HCT116 (cell line): ENCODE results near the gene SCAF8. TPM values are rescaled to one million over a fixed set of nuclear protein-coding genes. Genes with fewer than 3 reads are reported as not detected.

Experiments
- ATAC-seq: fragments of 200-7000 bp; cut with Tn5 transposase; 2 replicates; pipeline ENCODE4 v1.9.1; 2020; ENCODE audit warnings: mild to moderate bottlenecking, moderate library complexity
- BruUV-seq: library from RNA; stranded (reverse); fragments of 400-500 nt; replicated peaks from 2 replicates; lab custom pipeline; 2021; lab: Mats Ljungman, UMichigan
- CTCF ChIA-PET: fragments of 300-600 bp; sonication (Branson Sonifier 250); formaldehyde crosslinking; loops from one replicate; lab custom pipeline; 2021; ENCODE audit warnings: antibody characterized with exemption; lab: Charles Lee
- POLR2A ChIA-PET: fragments of 300-600, 350-600 bp; sonication (Branson Sonifier 250); formaldehyde crosslinking; loops from one replicate; lab custom pipeline; 2021; ENCODE audit warnings: antibody characterized with exemption; lab: Charles Lee
- RAD21 ChIA-PET, 2 experiments: fragments of 300-600 bp; sonication (Branson Sonifier 250); formaldehyde crosslinking; loops; one replicate each; lab custom pipeline; 2023; ENCODE audit warnings: low total read pairs in 2 of 2; ENCODE audit not compliant: uncharacterized antibody in 2 of 2, unreplicated experiment in 2 of 2, low non-redundant PET in 1 of 2; lab: Charles Lee
- DNase-seq: peaks from one replicate; pipeline ENCODE4 v3.0.0-alpha.2; 2010; ENCODE audit warnings: low read depth, low spot score
- H2AFZ ChIP-seq: fragments of 200-600 bp; shearing (Covaris generic), sonication (generic); 2 replicates; pipeline ENCODE4 v1.6.1; 2017; ENCODE audit warnings: low read depth, mixed run types, mixed read lengths, antibody characterized with exemption, low read length; ENCODE audit not compliant: poor library complexity, severe bottlenecking
- H3K27ac ChIP-seq: 2 replicates; pipeline ENCODE4 v1.5.1; 2012; ENCODE audit warnings: low read depth, low read length
- H3K27me3 ChIP-seq: fragments of 200-600 bp; sonication (generic); 2 replicates; pipeline ENCODE4 v1.6.1; 2016; ENCODE audit warnings: mixed run types, low read length, mixed read lengths; ENCODE audit not compliant: insufficient read depth
- H3K36me3 ChIP-seq, 2 experiments: fragments of 200-500 bp in 1 of 2; fragments of 200-600 bp in 1 of 2; sonication (Bioruptor generic) in 1 of 2; sonication (generic) in 1 of 2; 2 replicates each; pipeline versions ENCODE4 v1.5.1 to v1.6.1; 2014 to 2016; ENCODE audit warnings: low read length in 2 of 2, inconsistent platforms in 1 of 2, mixed read lengths in 1 of 2, mixed run types in 1 of 2; ENCODE audit not compliant: insufficient read depth in 2 of 2, control insufficient read depth in 1 of 2
- H3K4me1 ChIP-seq, 2 experiments: fragments of 200-600 bp in 1 of 2; sonication (generic) in 1 of 2; 2 replicates each; pipeline versions ENCODE4 v1.5.1 to v1.6.1; 2012 to 2017; ENCODE audit warnings: low read length in 2 of 2, inconsistent platforms in 1 of 2, mild to moderate bottlenecking in 1 of 2, mixed read lengths in 1 of 2, mixed run types in 1 of 2, moderate library complexity in 1 of 2; ENCODE audit not compliant: insufficient read depth in 2 of 2, control insufficient read depth in 1 of 2
- H3K4me2 ChIP-seq: fragments of 200-600 bp; sonication (generic); 2 replicates; pipeline ENCODE4 v1.6.1; 2017; ENCODE audit warnings: mixed run types, low read length, mixed read lengths
- H3K4me3 ChIP-seq, 2 experiments: fragments of 200-600 bp in 1 of 2; sonication (generic) in 1 of 2; replicated peaks in 1 of 2; 2 replicates each; pipeline ENCODE4 v1.5.1; 2011 to 2016; ENCODE audit warnings: low read length in 2 of 2, control low read depth in 1 of 2, low read depth in 1 of 2, mild to moderate bottlenecking in 1 of 2, mixed read lengths in 1 of 2, mixed run types in 1 of 2
- H3K79me2 ChIP-seq: fragments of 200-600 bp; sonication (generic); 2 replicates; pipeline ENCODE4 v1.6.1; 2017; ENCODE audit warnings: mild to moderate bottlenecking, mixed run types, low read length, moderate library complexity, mixed read lengths; ENCODE audit not compliant: insufficient read depth
- H3K9ac ChIP-seq: fragments of 200-600 bp; sonication (generic); 2 replicates; pipeline ENCODE4 v1.6.1; 2016; ENCODE audit warnings: low read length, mixed read lengths
- H3K9me2 ChIP-seq: fragments of 200-600 bp; sonication (generic), shearing (Covaris generic); 2 replicates; pipeline ENCODE4 v1.6.1; 2017; ENCODE audit warnings: mixed run types, mild to moderate bottlenecking, moderate library complexity; ENCODE audit not compliant: insufficient read depth
- H3K9me3 ChIP-seq, 2 experiments: fragments of 200-500 bp in 1 of 2; fragments of 200-600 bp in 1 of 2; sonication (Bioruptor generic) in 1 of 2; sonication (generic) in 1 of 2; 2 replicates each; pipeline ENCODE4 v1.6.1; 2014 to 2017; ENCODE audit warnings: low read length in 2 of 2, mixed read lengths in 2 of 2, inconsistent platforms in 1 of 2, low read depth in 1 of 2, mild to moderate bottlenecking in 1 of 2, mixed run types in 1 of 2, moderate library complexity in 1 of 2; ENCODE audit not compliant: control insufficient read depth in 1 of 2, insufficient read depth in 1 of 2
- H4K20me1 ChIP-seq: fragments of 200-600 bp; sonication (generic), shearing (Covaris generic); 2 replicates; pipeline ENCODE4 v1.6.1; 2017; ENCODE audit warnings: mixed run types, mild to moderate bottlenecking, moderate library complexity; ENCODE audit not compliant: insufficient read depth
- CBX3 ChIP-seq: IDR thresholded peaks from 2 replicates; pipeline ENCODE4 v1.6.1; 2012; ENCODE audit warnings: low read depth
- CEBPB ChIP-seq: IDR thresholded peaks from 2 replicates; pipeline ENCODE4 v1.6.1; 2012; ENCODE audit warnings: low read depth
- EGR1 ChIP-seq: IDR thresholded peaks from 2 replicates; pipeline ENCODE4 v1.6.1; 2012; ENCODE audit warnings: low read depth
- MAX ChIP-seq: IDR thresholded peaks from 2 replicates; pipeline ENCODE4 v1.6.1; 2012
- POLR2A ChIP-seq: IDR thresholded peaks from 2 replicates; pipeline ENCODE4 v1.7.0; 2011; ENCODE audit warnings: borderline replicate concordance; ENCODE audit not compliant: insufficient read depth, insufficient read length; ENCODE audit errors: extremely low read depth
- POLR2AphosphoS5 ChIP-seq: IDR thresholded peaks from 2 replicates; pipeline ENCODE4 v1.6.1; 2011; ENCODE audit warnings: mild to moderate bottlenecking, low read depth, low read length, moderate library complexity
- SIN3A ChIP-seq: IDR thresholded peaks from 2 replicates; pipeline ENCODE4 v1.6.1; 2012; ENCODE audit warnings: low read depth
- SP1 ChIP-seq: IDR thresholded peaks from 2 replicates; pipeline ENCODE4 v1.6.1; 2012; ENCODE audit warnings: low read depth
- SRF ChIP-seq: IDR thresholded peaks from 2 replicates; pipeline ENCODE4 v1.6.1; 2012; ENCODE audit warnings: low read depth
- TCF7L2 ChIP-seq: IDR thresholded peaks from 2 replicates; pipeline ENCODE4 v1.7.0; 2011; ENCODE audit warnings: borderline replicate concordance, inconsistent platforms; ENCODE audit not compliant: insufficient read depth, insufficient read length; ENCODE audit errors: extremely low read depth
- YY1 ChIP-seq: IDR thresholded peaks from 2 replicates; pipeline ENCODE4 v1.6.1; 2011; ENCODE audit warnings: low read length, low read depth, moderate library complexity, mild to moderate bottlenecking; ENCODE audit not compliant: insufficient replicate concordance; ENCODE audit errors: extremely low read depth
- ZFX ChIP-seq: fragments of 450-650 bp; IDR thresholded peaks from 2 replicates; pipeline ENCODE4 v1.6.1; 2017
- ZNF274 ChIP-seq: fragments of 200-500 bp; sonication (Bioruptor generic); IDR thresholded peaks from 2 replicates; pipeline ENCODE4 v1.6.1; 2014; ENCODE audit warnings: mild to moderate bottlenecking, low read depth, low read length, inconsistent platforms
- intact Hi-C: fragments of 100-400 bp; cut with micrococcal nuclease; formaldehyde crosslinking; loops from 2 replicates; pipeline ENCODE4 v1.10.0; 2022
- total RNA-seq: library from RNA; stranded (reverse); gene quantifications from one replicate; pipeline ENCODE4 v1.2.1, GENCODE V29; 2021; ENCODE audit not compliant: unreplicated experiment

Gene SCAF8
- total RNA-seq, 1 experiment from 2014 or later = 34.6 TPM

- DNase-seq (no peak), ATAC-seq (no peak)
- no TSS peak for BruUV-seq
- Histone ChIP-seq H3K27ac (no peak overlapping the region), H3K36me3 (no peaks in the 10 kb centered on the region), H3K79me2 (peaks cover 100% of the 10 kb centered on the region), H3K4me1 (peaks cover 0 to 17% of the 10 kb centered on the region in 2 experiments; a peak in 1 of 4 replicates), H3K4me2 (no peak overlapping the region), H3K9me3 (no peaks in the 10 kb centered on the region), H3K9me2 (no peaks in the 10 kb centered on the region), H3K27me3 (no peaks in the 10 kb centered on the region), H3K9ac (no peak overlapping the region), H2AFZ (no peak overlapping the region), H4K20me1 (peaks cover 27% of the 10 kb centered on the region; the same call in 1 of the 2 replicates), H3K4me3 (no peak overlapping the region)
- intact Hi-C loops = no loop called here
- POLR2A ChIA-PET = no interaction called here
- RAD21 ChIA-PET = no interaction called here
- CTCF ChIA-PET = no interaction called here
- TF ChIP-seq SP1 = no peak
- no peak for TF ChIP-seq MAX
- TF ChIP-seq TCF7L2 = no peak
- no peak for TF ChIP-seq YY1
- TF ChIP-seq POLR2AphosphoS5 = no peak
- no peak for TF ChIP-seq ZNF274
- no peak for TF ChIP-seq CEBPB
- TF ChIP-seq EGR1 = no peak
Measured at GRCh38 chr6:154766288-154766687, 33.1 kb downstream of the SCAF8 start.

- POLR2A ChIA-PET = no interaction called here
- H3K9me3 ChIP-seq = no peaks in the 10 kb centered on the region
- intact Hi-C loops = no loop called here
- RAD21 ChIA-PET = no interaction called here
- peaks cover 0 to 17% of the 10 kb centered on the region in 2 experiments; a peak in 1 of 4 replicates for H3K4me1 ChIP-seq
- H4K20me1 ChIP-seq = peaks cover 29% of the 10 kb centered on the region; the same call in 1 of the 2 replicates
- no peak overlapping the region for H2AFZ ChIP-seq
- H3K27ac ChIP-seq = no peak overlapping the region
- ATAC-seq (no peak), DNase-seq (no peak)
- no peaks in the 10 kb centered on the region for H3K9me2 ChIP-seq
- no peak overlapping the region for H3K4me2 ChIP-seq
- no peaks in the 10 kb centered on the region for H3K27me3 ChIP-seq
- TF ChIP-seq ZFX (no peak), YY1 (no peak), POLR2A (no peak), SRF (no peak), CBX3 (no peak), SIN3A (no peak)
- H3K9ac ChIP-seq = no peak overlapping the region
- H3K4me3 ChIP-seq = no peak overlapping the region
- peaks cover 100% of the 10 kb centered on the region for H3K79me2 ChIP-seq
- CTCF ChIA-PET = no interaction called here
- no peaks in the 10 kb centered on the region for H3K36me3 ChIP-seq
- no TSS peak for BruUV-seq
Measured at GRCh38 chr6:154767003-154767723, 33.9 kb downstream of the SCAF8 start.
